Skeletal muscle tissue (tissue), 4 donors: Measurements from ENCODE around the gene KHDC4. TPM values are rescaled to one million over a fixed set of nuclear protein-coding genes. Genes with fewer than 3 reads are reported as not detected.

Experiments
- H3K27ac ChIP-seq: one replicate; pipeline ENCODE4 v1.7.0; 2013; ENCODE audit warnings: mild to moderate bottlenecking, low read depth, low read length, inconsistent platforms
- H3K27me3 ChIP-seq, 3 donors: one replicate each; pipeline ENCODE4 v1.7.0; 2013; ENCODE audit warnings: low read length in 3 of 3; ENCODE audit not compliant: control insufficient read depth in 3 of 3, insufficient read depth in 3 of 3
- H3K36me3 ChIP-seq, 3 donors: one replicate each; pipeline ENCODE4 v1.7.0; 2013; ENCODE audit warnings: low read length in 3 of 3; ENCODE audit not compliant: control insufficient read depth in 3 of 3, insufficient read depth in 3 of 3
- H3K4me1 ChIP-seq, 3 donors: one replicate each; pipeline ENCODE4 v1.7.0; 2013; ENCODE audit warnings: low read length in 3 of 3, mild to moderate bottlenecking in 3 of 3; ENCODE audit not compliant: control insufficient read depth in 3 of 3, insufficient read depth in 3 of 3
- H3K4me3 ChIP-seq, 3 donors: one replicate each; pipeline ENCODE4 v1.7.0; 2013; ENCODE audit warnings: low read length in 3 of 3
- H3K9ac ChIP-seq, 3 donors: one replicate each; pipeline ENCODE4 v1.7.0; 2013; ENCODE audit warnings: low read length in 3 of 3, mild to moderate bottlenecking in 3 of 3, moderate library complexity in 2 of 3, low read depth in 1 of 3
- H3K9me3 ChIP-seq, 3 donors: one replicate each; pipeline ENCODE4 v1.7.0; 2013; ENCODE audit warnings: low read length in 3 of 3; ENCODE audit not compliant: control insufficient read depth in 3 of 3
- total RNA-seq: library from RNA; depleted of rRNA; stranded (reverse); fragments of >200 nt; gene quantifications from one replicate; pipeline ENCODE4 v1.2.3, GENCODE V29; 2014
- donor health status: Osteomylitis.

KHDC4 gene
- total RNA-seq, result 26.6 TPM

GRCh38 chr1:155934097-155934935, at the start of gene KHDC4:
Gene KHDC4 (minus strand): TSS chr1:155934413. CDS start chr1:155934373, 40 bp downstream.
- Histone ChIP-seq H3K9ac (peak within 1 kb of the TSS; percentile 95 to 100 (median 99)), H3K27me3 (no peaks in the 10 kb centered on the region), H3K36me3 (peaks cover 15 to 35% (median 18%) of the 10 kb centered on the region in 3 donors), H3K27ac (peak within 1 kb of the TSS; percentile 96), H3K4me1 (peaks cover 37 to 47% (median 39%) of the 10 kb centered on the region in 3 donors), H3K9me3 (no peaks in the 10 kb centered on the region), H3K4me3 (peak within 1 kb of the TSS; percentile 90 to 97 (median 93))

- H3K4me1 ChIP-seq, result peaks cover 49 to 52% (median 52%) of the 10 kb centered on the region in 3 donors
- H3K4me3 ChIP-seq, result peak overlapping the region in 2 of 3 donors; percentile 24 to 57
- no peaks in the 10 kb centered on the region for H3K9me3 ChIP-seq
- H3K36me3 ChIP-seq, result peaks cover 0 to 3% (median 0%) of the 10 kb centered on the region in 3 donors
- H3K27me3 ChIP-seq, result no peaks in the 10 kb centered on the region
- peak overlapping the region; percentile 56 for H3K27ac ChIP-seq
- H3K9ac ChIP-seq, result peak overlapping the region; percentile 2 to 70 (median 14)
Observed at GRCh38 chr1:155983191-155984024, 49.2 kb upstream of the KHDC4 start.

GRCh38 chr1:155982106-155982505, 47.9 kb upstream of the KHDC4 start:
- H3K9ac ChIP-seq, result peak overlapping the region in 1 of 3 donors; percentile 20
- no peaks in the 10 kb centered on the region for H3K27me3 ChIP-seq
- H3K36me3 ChIP-seq, result peaks cover 0 to 3% (median 0%) of the 10 kb centered on the region in 3 donors
- no peaks in the 10 kb centered on the region for H3K9me3 ChIP-seq
- peaks cover 55 to 58% (median 55%) of the 10 kb centered on the region in 3 donors for H3K4me1 ChIP-seq
- peak overlapping the region; percentile 99 for H3K27ac ChIP-seq
- H3K4me3 ChIP-seq, result peak overlapping the region in 2 of 3 donors; percentile 31 to 57

GRCh38 chr1:155981266-155982088, 47.3 kb upstream of the KHDC4 start:
- peak overlapping the region; percentile 99 for H3K27ac ChIP-seq
- H3K36me3 ChIP-seq, result peaks cover 0 to 3% (median 0%) of the 10 kb centered on the region in 3 donors
- peak overlapping the region; percentile 28 to 31 (median 28) for H3K4me3 ChIP-seq
- peak overlapping the region in 2 of 3 donors; percentile 41 to 45 for H3K9ac ChIP-seq
- peaks cover 60 to 64% (median 61%) of the 10 kb centered on the region in 3 donors for H3K4me1 ChIP-seq
- no peaks in the 10 kb centered on the region for H3K27me3 ChIP-seq
- no peaks in the 10 kb centered on the region for H3K9me3 ChIP-seq

GRCh38 chr1:155979597-155980343, 45.6 kb upstream of the KHDC4 start:
- peak overlapping the region; percentile 85 to 98 (median 92) for H3K9ac ChIP-seq

GRCh38 chr1:155978973-155979429, 44.8 kb upstream of the KHDC4 start:
- Histone ChIP-seq H3K9me3 (no peaks in the 10 kb centered on the region), H3K4me1 (peaks cover 77 to 89% (median 81%) of the 10 kb centered on the region in 3 donors), H3K27me3 (no peaks in the 10 kb centered on the region), H3K27ac (peak overlapping the region; percentile 99), H3K4me3 (peak overlapping the region; percentile 74 to 88 (median 85)), H3K9ac (peak overlapping the region; percentile 85 to 98 (median 92)), H3K36me3 (peaks cover 0 to 3% (median 0%) of the 10 kb centered on the region in 3 donors)

More at GRCh38 chr1:155979597-155980343, 45.6 kb upstream of the KHDC4 start:
- Histone ChIP-seq H3K27me3 (no peaks in the 10 kb centered on the region), H3K9me3 (no peaks in the 10 kb centered on the region), H3K36me3 (peaks cover 0 to 3% (median 0%) of the 10 kb centered on the region in 3 donors), H3K4me3 (peak overlapping the region; percentile 74 to 88 (median 85)), H3K4me1 (peaks cover 72 to 81% (median 75%) of the 10 kb centered on the region in 3 donors), H3K27ac (peak overlapping the region; percentile 99)

GRCh38 chr1:155978325-155978972, 44.2 kb upstream of the KHDC4 start, which contains the start of gene ARHGEF2:
Gene ARHGEF2 (minus strand): TSS chr1:155978547. CDS start chr1:155978427, 120 bp downstream.
- peaks cover 0 to 3% (median 0%) of the 10 kb centered on the region in 3 donors for H3K36me3 ChIP-seq
- peaks cover 75 to 88% (median 79%) of the 10 kb centered on the region in 3 donors for H3K4me1 ChIP-seq

GRCh38 chr1:155977690-155978324, 43.6 kb upstream of the KHDC4 start:
- Histone ChIP-seq H3K27me3 (no peaks in the 10 kb centered on the region), H3K4me3 (peak overlapping the region; percentile 74 to 88 (median 85)), H3K9ac (peak overlapping the region; percentile 85 to 98 (median 92)), H3K36me3 (peaks cover 0 to 3% (median 0%) of the 10 kb centered on the region in 3 donors), H3K4me1 (peaks cover 72 to 87% (median 77%) of the 10 kb centered on the region in 3 donors), H3K9me3 (no peaks in the 10 kb centered on the region), H3K27ac (peak overlapping the region; percentile 99)

More at GRCh38 chr1:155978325-155978972, 44.2 kb upstream of the KHDC4 start, which contains the start of gene ARHGEF2:
- Histone ChIP-seq H3K27ac (peak within 1 kb of the TSS; percentile 99), H3K4me3 (peak within 1 kb of the TSS; percentile 74 to 88 (median 85)), H3K9ac (peak within 1 kb of the TSS; percentile 85 to 98 (median 92)), H3K27me3 (no peaks in the 10 kb centered on the region), H3K9me3 (no peaks in the 10 kb centered on the region)
